Neural cell (in vitro differentiated cells): ENCODE data around the gene NOC3L. TPM values are rescaled to one million over a fixed set of nuclear protein-coding genes. Genes with fewer than 3 reads are reported as not detected.

ENCODE experiments used
- H2AFZ ChIP-seq: fragments of 200-600, 300-800 bp; sonication (generic), shearing (Covaris generic); 2 replicates; pipeline ENCODE4 v1.6.0; 2014; ENCODE audit warnings: low read depth, mild to moderate bottlenecking, antibody characterized with exemption, low read length, moderate library complexity
- H3F3A ChIP-seq: fragments of 200-600 bp; shearing (Covaris generic); 2 replicates; pipeline ENCODE4 v1.6.1; 2016; ENCODE audit warnings: mild to moderate bottlenecking, moderate library complexity, mixed read lengths, antibody characterized with exemption, low read length; ENCODE audit not compliant: insufficient read depth, poor library complexity, severe bottlenecking
- H3K27ac ChIP-seq: fragments of 200-600, 300-800 bp; sonication (generic), shearing (Covaris generic); 2 replicates; pipeline ENCODE4 v1.5.1; 2014; ENCODE audit warnings: mild to moderate bottlenecking, low read length, moderate library complexity
- H3K27me3 ChIP-seq: fragments of 300-800, 200-600 bp; sonication (generic), shearing (Covaris generic); 2 replicates; pipeline ENCODE4 v1.6.0; 2014; ENCODE audit warnings: mild to moderate bottlenecking, low read depth, low read length, moderate library complexity; ENCODE audit not compliant: insufficient read depth
- H3K36me3 ChIP-seq: fragments of 300-800, 200-600 bp; sonication (generic), shearing (Covaris generic); 2 replicates; pipeline ENCODE4 v1.5.1; 2014; ENCODE audit warnings: mild to moderate bottlenecking, antibody characterized with exemption, low read length, moderate library complexity; ENCODE audit not compliant: insufficient read depth
- H3K4me2 ChIP-seq: fragments of 300-800, 200-600 bp; sonication (generic), shearing (Covaris generic); 2 replicates; pipeline ENCODE4 v1.6.0; 2014; ENCODE audit warnings: mild to moderate bottlenecking, low read length
- H3K4me3 ChIP-seq: fragments of 300-800, 200-600 bp; sonication (generic), shearing (Covaris generic); 2 replicates; pipeline ENCODE4 v1.5.1; 2014; ENCODE audit warnings: mild to moderate bottlenecking, low read length, moderate library complexity
- H3K79me2 ChIP-seq: fragments of 200-600 bp; shearing (Covaris generic); replicated peaks from 2 replicates; pipeline ENCODE4 v1.6.0; 2014; ENCODE audit warnings: mild to moderate bottlenecking, low read length, moderate library complexity; ENCODE audit not compliant: insufficient read depth
- H3K9ac ChIP-seq: fragments of 300-800, 200-600 bp; sonication (generic), shearing (Covaris generic); 2 replicates; pipeline ENCODE4 v1.6.1; 2016; ENCODE audit warnings: mild to moderate bottlenecking, low read length, mixed read lengths
- H3K9me2 ChIP-seq: fragments of 200-600 bp; shearing (Covaris generic); 2 replicates; pipeline ENCODE4 v1.6.1; 2016; ENCODE audit warnings: mild to moderate bottlenecking, low read length, mixed read lengths; ENCODE audit not compliant: insufficient read depth
- H3K9me3 ChIP-seq: fragments of 200-600, 300-800 bp; sonication (generic), shearing (Covaris generic); 2 replicates; pipeline ENCODE4 v1.6.1; 2016; ENCODE audit warnings: mild to moderate bottlenecking, mixed run types, low read length, moderate library complexity, mixed read lengths
- H4K20me1 ChIP-seq: fragments of 200-600 bp; shearing (Covaris generic); 2 replicates; pipeline ENCODE4 v1.6.1; 2016; ENCODE audit warnings: mild to moderate bottlenecking, mixed run types; ENCODE audit not compliant: insufficient read depth
- CTCF ChIP-seq: fragments of 450-650 bp; IDR thresholded peaks from 2 replicates; pipeline ENCODE4 v1.5.1; 2014; ENCODE audit warnings: antibody characterized with exemption, mild to moderate bottlenecking, moderate library complexity; ENCODE audit not compliant: poor library complexity, severe bottlenecking
- EP300 ChIP-seq: fragments of 450-650 bp; conservative IDR thresholded peaks from 2 replicates; pipeline ENCODE4 v1.6.1; 2014; ENCODE audit warnings: antibody characterized with exemption, mild to moderate bottlenecking, moderate library complexity; ENCODE audit not compliant: poor library complexity, severe bottlenecking
- EZH2 ChIP-seq: fragments of 200-600, 300-800 bp; shearing (Covaris generic), sonication (generic); IDR thresholded peaks from 2 replicates; pipeline ENCODE4 v1.6.1; 2014; ENCODE audit warnings: antibody characterized with exemption, low read length, borderline replicate concordance, mild to moderate bottlenecking; ENCODE audit not compliant: insufficient read depth, poor library complexity, severe bottlenecking
- MXI1 ChIP-seq: fragments of 450-650 bp; conservative IDR thresholded peaks from 2 replicates; pipeline ENCODE4 v1.6.1; 2014; ENCODE audit warnings: antibody characterized with exemption, mild to moderate bottlenecking; ENCODE audit not compliant: poor library complexity, severe bottlenecking
- POLR2AphosphoS5 ChIP-seq: IDR thresholded peaks from 2 replicates; pipeline ENCODE4 v1.6.1; 2012
- RAD21 ChIP-seq: fragments of 450-650 bp; conservative IDR thresholded peaks from 2 replicates; pipeline ENCODE4 v1.6.1; 2014; ENCODE audit warnings: antibody characterized with exemption, mild to moderate bottlenecking, moderate library complexity
- REST ChIP-seq: IDR thresholded peaks from 2 replicates; pipeline ENCODE4 v1.6.1; 2012; ENCODE audit warnings: borderline replicate concordance
- SMC3 ChIP-seq: fragments of 450-650 bp; conservative IDR thresholded peaks from 2 replicates; pipeline ENCODE4 v1.6.1; 2014; ENCODE audit warnings: antibody characterized with exemption, mild to moderate bottlenecking, moderate library complexity; ENCODE audit not compliant: poor library complexity
- TAF1 ChIP-seq: IDR thresholded peaks from 2 replicates; pipeline ENCODE4 v1.6.1; 2012; ENCODE audit warnings: low read depth
- polyA plus RNA-seq: library from polyadenylated mRNA; depleted of rRNA; stranded (reverse); fragments of >200 nt; gene quantifications from 2 replicates; pipeline ENCODE4 v1.2.3, GENCODE V29; 2014

The NOC3L gene
- polyA plus RNA-seq, 1 donor from 2014 or later = 8.3 TPM

- no peak overlapping the region for H3K9ac ChIP-seq
- TF ChIP-seq CTCF (no peak), SMC3 (no peak), RAD21 (no peak), POLR2AphosphoS5 (no peak), TAF1 (no peak), MXI1 (no peak), EZH2 (no peak), REST (no peak), EP300 (no peak)
These were observed 58.8 kb downstream of the NOC3L start for GRCh38 chr10:94303929-94304328.

GRCh38 chr10:94300042-94300441 is 62.7 kb downstream of the NOC3L start:
- H2AFZ ChIP-seq = no peak overlapping the region
- TF ChIP-seq CTCF = no peak
- no peak for TF ChIP-seq POLR2AphosphoS5
- TF ChIP-seq EZH2 = no peak
- TF ChIP-seq RAD21 = no peak
- H4K20me1 ChIP-seq = no peaks in the 10 kb centered on the region
- no peak overlapping the region for H3K4me3 ChIP-seq
- H3K36me3 ChIP-seq = no peaks in the 10 kb centered on the region
- H3K27ac ChIP-seq = no peak overlapping the region
- no peaks in the 10 kb centered on the region for H3F3A ChIP-seq
- H3K9me2 ChIP-seq = no peaks in the 10 kb centered on the region
- H3K27me3 ChIP-seq = no peaks in the 10 kb centered on the region
- H3K4me2 ChIP-seq = no peak overlapping the region
- H3K9ac ChIP-seq = no peak overlapping the region
- no peaks in the 10 kb centered on the region for H3K9me3 ChIP-seq
- H3K79me2 ChIP-seq = no peaks in the 10 kb centered on the region

More at GRCh38 chr10:94303929-94304328, 58.8 kb downstream of the NOC3L start:
- Histone ChIP-seq H3K4me2 (no peak overlapping the region), H2AFZ (no peak overlapping the region), H3F3A (no peaks in the 10 kb centered on the region), H3K9me2 (no peaks in the 10 kb centered on the region), H3K9me3 (no peaks in the 10 kb centered on the region), H3K4me3 (no peak overlapping the region), H3K79me2 (no peaks in the 10 kb centered on the region), H3K27me3 (no peaks in the 10 kb centered on the region), H3K36me3 (no peaks in the 10 kb centered on the region), H4K20me1 (no peaks in the 10 kb centered on the region), H3K27ac (no peak overlapping the region)
